Mucosa of rectum (tissue), 2 donors: ENCODE data around the gene ARSG.
A peak's percentile ranks its signal among the peaks of the same experiment; 100 is the strongest.
"Not testable (repeated sequence)": the region's sequence is repeated elsewhere in the genome, so short reads cannot be mapped to it uniquely, and the experiment has no call there.

Source experiments
- H3K27ac ChIP-seq, 2 donors: one replicate each; pipeline ENCODE4 v1.7.0; 2013; ENCODE audit warnings: inconsistent platforms in 2 of 2, low read depth in 2 of 2, low read length in 2 of 2
- H3K27me3 ChIP-seq, 2 donors: one replicate each; pipeline ENCODE4 v1.7.0; 2013; ENCODE audit warnings: low read length in 2 of 2; ENCODE audit not compliant: control insufficient read depth in 2 of 2, insufficient read depth in 2 of 2
- H3K36me3 ChIP-seq, 2 donors: one replicate each; pipeline ENCODE4 v1.7.0; 2013; ENCODE audit warnings: low read length in 2 of 2; ENCODE audit not compliant: control insufficient read depth in 2 of 2, insufficient read depth in 2 of 2
- H3K4me1 ChIP-seq, 2 donors: one replicate each; pipeline ENCODE4 v1.7.0; 2013; ENCODE audit warnings: low read length in 2 of 2, mild to moderate bottlenecking in 1 of 2; ENCODE audit not compliant: control insufficient read depth in 2 of 2, insufficient read depth in 2 of 2
- H3K4me3 ChIP-seq, 2 donors: one replicate each; pipeline ENCODE4 v1.7.0; 2013; ENCODE audit warnings: low read length in 2 of 2
- H3K9ac ChIP-seq, 2 donors: one replicate each; pipeline ENCODE4 v1.7.0; 2013; ENCODE audit warnings: low read length in 2 of 2, low read depth in 1 of 2, mild to moderate bottlenecking in 1 of 2
- H3K9me3 ChIP-seq, 2 donors: one replicate each; pipeline ENCODE4 v1.7.0; 2013; ENCODE audit warnings: low read length in 2 of 2; ENCODE audit not compliant: control insufficient read depth in 2 of 2
- donor health status: healthy.
- donor health status: Normal muscosa, but diverticular disease.

ARSG gene

GRCh38 chr17:68290955-68291835 is at the start of gene ARSG, which contains the start of gene SLC16A6:
Gene ARSG (plus strand): TSS chr17:68291495. CDS start chr17:68307494, 15,999 bp downstream.
Gene SLC16A6 (minus strand): TSS chr17:68291127. CDS start chr17:68278320, 12,807 bp downstream.
- peaks cover 14 to 26% of the 10 kb centered on the region in 2 donors for H3K27me3 ChIP-seq
- no peaks in the 10 kb centered on the region for H3K36me3 ChIP-seq
- peak within 1 kb of the TSS; percentile 52 to 55 for H3K9ac ChIP-seq
- H3K9me3 ChIP-seq: no peaks in the 10 kb centered on the region
- peak within 1 kb of the TSS; percentile 75 to 85 for H3K27ac ChIP-seq
- H3K4me3 ChIP-seq: peak within 1 kb of the TSS; percentile 64 to 68
- peaks cover 7 to 9% of the 10 kb centered on the region in 2 donors for H3K4me1 ChIP-seq

- Histone ChIP-seq H3K9me3 (no peaks in the 10 kb centered on the region), H3K4me3 (no peak overlapping the region), H3K36me3 (peaks cover 4% of the 10 kb centered on the region in 2 donors), H3K4me1 (peaks cover 7 to 12% of the 10 kb centered on the region in 2 donors), H3K9ac (no peak overlapping the region), H3K27ac (peak overlapping the region in 1 of 2 donors; percentile 95), H3K27me3 (no peaks in the 10 kb centered on the region)
Measured at GRCh38 chr17:68246271-68247028, 44.8 kb upstream of the ARSG start.

GRCh38 chr17:68247445-68248198 is 43.7 kb upstream of the ARSG start, which contains the start of gene AMZ2:
Gene AMZ2 (plus strand): TSS chr17:68248043. CDS start chr17:68250188, 2,145 bp downstream.
- Histone ChIP-seq H3K4me3 (peak within 1 kb of the TSS; percentile 90 to 94), H3K9ac (peak within 1 kb of the TSS; percentile 97 to 98), H3K9me3 (no peaks in the 10 kb centered on the region), H3K27me3 (no peaks in the 10 kb centered on the region), H3K36me3 (peaks cover 5 to 7% of the 10 kb centered on the region in 2 donors), H3K27ac (peak within 1 kb of the TSS; percentile 85 to 95), H3K4me1 (peaks cover 7 to 12% of the 10 kb centered on the region in 2 donors)

- H3K9me3 ChIP-seq: no peaks in the 10 kb centered on the region
- peak overlapping the region; percentile 85 to 95 for H3K27ac ChIP-seq
- H3K27me3 ChIP-seq: no peaks in the 10 kb centered on the region
- H3K4me3 ChIP-seq: peak overlapping the region; percentile 90 to 94
- H3K4me1 ChIP-seq: peaks cover 7 to 12% of the 10 kb centered on the region in 2 donors
- H3K9ac ChIP-seq: peak overlapping the region; percentile 97 to 98
- H3K36me3 ChIP-seq: peaks cover 5 to 7% of the 10 kb centered on the region in 2 donors
Measured at GRCh38 chr17:68248199-68248825, 43.0 kb upstream of the ARSG start.

GRCh38 chr17:68248891-68249290 is 42.4 kb upstream of the ARSG start:
- Histone ChIP-seq H3K4me3 (peak overlapping the region in 1 of 2 donors; percentile 90), H3K27me3 (no peaks in the 10 kb centered on the region), H3K9ac (peak overlapping the region; percentile 97 to 98), H3K4me1 (peaks cover 7 to 12% of the 10 kb centered on the region in 2 donors), H3K9me3 (no peaks in the 10 kb centered on the region), H3K27ac (peak overlapping the region; percentile 85 to 95), H3K36me3 (peaks cover 5 to 9% of the 10 kb centered on the region in 2 donors)

- Histone ChIP-seq H3K4me3 (no peak overlapping the region), H3K27ac (peak overlapping the region in 1 of 2 donors; percentile 95), H3K9ac (no peak overlapping the region), H3K9me3 (no peaks in the 10 kb centered on the region), H3K4me1 (peaks cover 7 to 12% of the 10 kb centered on the region in 2 donors), H3K27me3 (no peaks in the 10 kb centered on the region), H3K36me3 (peaks cover 5 to 9% of the 10 kb centered on the region in 2 donors)
Measured at GRCh38 chr17:68249354-68249765, 41.9 kb upstream of the ARSG start.

- H3K4me1 ChIP-seq: peaks cover 8 to 10% of the 10 kb centered on the region in 2 donors
- not testable (repeated sequence) for H3K9ac ChIP-seq, H3K4me3 ChIP-seq, H3K9me3 ChIP-seq, H3K27me3 ChIP-seq
- peak overlapping the region in 1 of 2 donors; percentile 23 for H3K27ac ChIP-seq
- peaks cover 17 to 24% of the 10 kb centered on the region in 2 donors for H3K36me3 ChIP-seq
Measured at GRCh38 chr17:68253426-68253825, 37.9 kb upstream of the ARSG start.

GRCh38 chr17:68255151-68255550 is 36.1 kb upstream of the ARSG start:
- peak overlapping the region in 1 of 2 donors; percentile 52 for H3K27ac ChIP-seq
- no peak overlapping the region for H3K4me3 ChIP-seq
- peaks cover 17 to 23% of the 10 kb centered on the region in 2 donors for H3K36me3 ChIP-seq
- peaks cover 4 to 8% of the 10 kb centered on the region in 2 donors for H3K4me1 ChIP-seq
- no peaks in the 10 kb centered on the region for H3K9me3 ChIP-seq
- H3K27me3 ChIP-seq: no peaks in the 10 kb centered on the region
- no peak overlapping the region for H3K9ac ChIP-seq
